ENCODE measurements around the gene UMPS.

GRCh38 chr3:124768812-124769211, 38.6 kb downstream of the UMPS start:
- TF ChIP-seq CEBPB (IDR thresholded peaks at IDR 0.05) (no peak), CREB1 (IDR thresholded peaks at IDR 0.05; ENCODE audit: low read depth) (no peak), YY1 (IDR thresholded peaks at IDR 0.05; ENCODE audit: low read depth) (no peak), TAF1 (IDR thresholded peaks at IDR 0.05; ENCODE audit: low read depth) (no peak), EP300 (IDR thresholded peaks at IDR 0.05; ENCODE audit: borderline replicate concordance) (no peak), TCF12 (IDR thresholded peaks at IDR 0.05; ENCODE audit: low read depth) (no peak), REST (IDR thresholded peaks at IDR 0.05; ENCODE audit: low read depth) (no peak), NFIC (IDR thresholded peaks at IDR 0.05) (no peak), ZBTB7A (IDR thresholded peaks at IDR 0.05; ENCODE audit: low read depth) (no peak), EGR1 (IDR thresholded peaks at IDR 0.05) (no peak), FOXM1 (IDR thresholded peaks at IDR 0.05; ENCODE audit: borderline replicate concordance, low read depth) (no peak)
- TF ChIP-seq, protein P1, sequence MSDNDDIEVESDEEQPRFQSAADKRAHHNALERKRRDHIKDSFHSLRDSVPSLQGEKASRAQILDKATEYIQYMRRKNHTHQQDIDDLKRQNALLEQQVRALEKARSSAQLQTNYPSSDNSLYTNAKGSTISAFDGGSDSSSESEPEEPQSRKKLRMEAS (IDR thresholded peaks at IDR 0.05) = no peak
- TF ChIP-seq, protein P2, sequence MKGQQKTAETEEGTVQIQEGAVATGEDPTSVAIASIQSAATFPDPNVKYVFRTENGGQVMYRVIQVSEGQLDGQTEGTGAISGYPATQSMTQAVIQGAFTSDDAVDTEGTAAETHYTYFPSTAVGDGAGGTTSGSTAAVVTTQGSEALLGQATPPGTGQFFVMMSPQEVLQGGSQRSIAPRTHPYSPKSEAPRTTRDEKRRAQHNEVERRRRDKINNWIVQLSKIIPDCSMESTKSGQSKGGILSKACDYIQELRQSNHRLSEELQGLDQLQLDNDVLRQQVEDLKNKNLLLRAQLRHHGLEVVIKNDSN (IDR thresholded peaks at IDR 0.05) = peak; percentile 66
